Stimulated activated CD8-positive, alpha-beta memory T cell treated with anti-CD3 and anti-CD28 coated beads, Interleukin-12 subunit alpha, Interleukin-12 subunit beta, amount 100 ng/mL, for 4 hours (primary cell): Measurements from ENCODE around the gene TRMT112.
"Not testable (repeated sequence)": the region's sequence is repeated elsewhere in the genome, so short reads cannot be mapped to it uniquely, and the experiment has no call there.

Experiments
- DNase-seq: peaks from one replicate; pipeline ENCODE4 v3.0.0-alpha.2; 2020; ENCODE audit warnings: low read depth

The TRMT112 gene

DNA sequence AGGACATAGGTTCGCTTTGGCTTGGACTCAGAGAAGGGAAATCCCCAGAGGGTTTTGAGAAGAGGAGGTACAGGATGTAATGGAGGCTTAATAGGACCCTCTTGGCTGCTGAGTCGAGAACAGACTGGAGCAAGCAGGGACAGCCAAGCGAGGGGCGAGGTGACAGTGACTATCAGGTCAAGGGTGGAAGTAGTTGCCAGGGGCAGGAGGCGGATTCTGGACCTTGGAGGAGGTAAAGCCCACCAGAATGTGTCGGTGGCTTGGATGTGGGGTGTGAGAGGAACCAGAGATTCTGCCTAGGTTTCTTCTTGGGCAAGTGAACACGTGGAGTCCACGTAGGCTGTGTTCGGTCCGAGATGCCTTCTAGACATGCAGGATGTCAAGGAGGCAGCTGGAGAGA, 4.4 kb downstream of the TRMT112 start:
- DNase-seq = no peak

GRCh38 chr11:64307795-64308194, 9.6 kb downstream of the TRMT112 start:
- not testable (repeated sequence) for DNase-seq

- DNase-seq = no peak
Measured at GRCh38 chr11:64306876-64307622, 10.3 kb downstream of the TRMT112 start.

DNA sequence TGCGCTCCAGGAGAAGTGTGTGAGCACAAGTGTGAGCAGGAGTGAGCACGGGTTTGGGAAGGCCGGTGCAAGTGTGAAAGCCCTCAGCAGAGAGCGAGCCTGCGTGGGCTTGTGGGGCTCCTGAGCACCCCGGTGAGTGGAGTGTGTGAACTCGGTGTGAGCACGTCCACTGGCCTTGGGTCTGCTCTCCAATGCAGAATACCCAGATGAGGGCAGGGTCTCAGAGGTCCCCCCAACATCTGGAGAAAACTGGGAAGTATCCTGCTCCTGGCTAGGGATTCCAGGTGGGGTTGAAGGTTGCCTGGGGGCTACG, 10.8 kb downstream of the TRMT112 start:
- no peak for DNase-seq

GRCh38 chr11:64305691-64306562, 11.4 kb downstream of the TRMT112 start:
- peak; percentile 59 for DNase-seq

- peak; percentile 99 for DNase-seq
Measured at GRCh38 chr11:64305075-64305690, 12.2 kb downstream of the TRMT112 start, which contains the start of gene ESRRA. Gene ESRRA, plus strand, starts transcription at chr11:64305524. Its CDS starts 1,656 bp downstream, at chr11:64307180.

GRCh38 chr11:64304316-64305072, 12.9 kb downstream of the TRMT112 start:
- DNase-seq = peak; percentile 81

DNA sequence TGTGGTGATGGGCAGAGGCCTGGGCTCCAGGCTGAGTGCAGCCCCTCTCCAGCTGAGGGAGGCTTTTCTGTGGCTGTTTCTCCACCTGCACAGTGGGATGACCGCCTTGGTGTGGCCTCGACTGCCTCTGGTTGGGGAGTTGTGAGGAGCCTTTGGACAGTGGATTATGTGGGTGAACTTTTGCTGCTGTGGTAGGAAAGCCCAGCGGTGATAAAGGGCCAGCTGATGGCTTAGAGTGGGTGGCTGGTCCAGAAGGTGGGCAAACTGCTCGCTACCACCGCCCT, 13.4 kb downstream of the TRMT112 start:
- no peak for DNase-seq

DNA sequence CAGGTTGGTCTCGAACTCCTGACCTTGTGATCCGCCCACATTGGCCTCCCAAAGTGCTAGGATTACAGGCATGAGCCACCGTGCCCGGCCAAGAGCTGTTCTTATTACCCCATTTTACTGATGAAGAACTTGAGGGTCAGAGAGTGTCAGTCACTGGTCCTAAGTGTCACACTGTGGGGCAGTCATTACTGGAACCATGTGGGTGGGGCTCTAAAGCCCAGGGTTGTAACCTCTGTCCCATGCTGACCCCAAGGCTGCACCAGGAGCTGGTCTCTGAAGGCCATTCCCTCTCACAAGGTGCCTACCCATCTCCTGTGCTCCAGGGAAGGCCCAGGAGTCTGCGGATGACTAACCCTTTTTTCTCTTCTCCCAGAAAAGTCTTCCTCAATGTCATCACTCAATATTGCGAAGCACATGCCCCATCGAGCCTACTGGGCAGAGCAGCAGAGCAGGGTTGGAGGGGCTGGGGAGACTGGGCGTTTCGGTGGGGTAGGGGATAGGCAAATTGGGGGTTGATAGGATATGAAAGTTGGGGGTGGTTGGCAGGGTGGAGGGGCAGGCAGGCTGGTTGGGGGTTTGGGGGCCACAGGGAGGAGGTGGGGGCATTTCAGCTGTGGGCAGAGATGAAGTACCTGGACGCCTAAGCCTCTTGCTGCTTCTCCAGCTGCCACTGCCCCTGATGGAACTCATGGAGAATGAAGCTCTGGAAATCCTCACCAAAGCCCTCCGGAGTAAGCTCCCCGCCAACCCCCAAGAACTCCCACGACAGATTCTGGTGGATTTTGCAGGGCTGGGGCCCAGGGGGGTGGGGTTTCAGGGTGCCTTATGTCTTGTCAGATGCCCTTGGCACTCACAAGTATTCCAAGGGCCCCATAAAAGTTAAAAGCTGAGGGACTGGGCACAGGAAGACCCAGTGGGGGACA, 14.0 kb downstream of the TRMT112 start:
- no peak for DNase-seq

GRCh38 chr11:64299847-64300648, 17.3 kb downstream of the TRMT112 start, which contains the start of gene CATSPERZ:
Gene CATSPERZ, plus strand, starts transcription at chr11:64300358. Its CDS starts 53 bp downstream, at chr11:64300411.
- DNase-seq = no peak

DNA sequence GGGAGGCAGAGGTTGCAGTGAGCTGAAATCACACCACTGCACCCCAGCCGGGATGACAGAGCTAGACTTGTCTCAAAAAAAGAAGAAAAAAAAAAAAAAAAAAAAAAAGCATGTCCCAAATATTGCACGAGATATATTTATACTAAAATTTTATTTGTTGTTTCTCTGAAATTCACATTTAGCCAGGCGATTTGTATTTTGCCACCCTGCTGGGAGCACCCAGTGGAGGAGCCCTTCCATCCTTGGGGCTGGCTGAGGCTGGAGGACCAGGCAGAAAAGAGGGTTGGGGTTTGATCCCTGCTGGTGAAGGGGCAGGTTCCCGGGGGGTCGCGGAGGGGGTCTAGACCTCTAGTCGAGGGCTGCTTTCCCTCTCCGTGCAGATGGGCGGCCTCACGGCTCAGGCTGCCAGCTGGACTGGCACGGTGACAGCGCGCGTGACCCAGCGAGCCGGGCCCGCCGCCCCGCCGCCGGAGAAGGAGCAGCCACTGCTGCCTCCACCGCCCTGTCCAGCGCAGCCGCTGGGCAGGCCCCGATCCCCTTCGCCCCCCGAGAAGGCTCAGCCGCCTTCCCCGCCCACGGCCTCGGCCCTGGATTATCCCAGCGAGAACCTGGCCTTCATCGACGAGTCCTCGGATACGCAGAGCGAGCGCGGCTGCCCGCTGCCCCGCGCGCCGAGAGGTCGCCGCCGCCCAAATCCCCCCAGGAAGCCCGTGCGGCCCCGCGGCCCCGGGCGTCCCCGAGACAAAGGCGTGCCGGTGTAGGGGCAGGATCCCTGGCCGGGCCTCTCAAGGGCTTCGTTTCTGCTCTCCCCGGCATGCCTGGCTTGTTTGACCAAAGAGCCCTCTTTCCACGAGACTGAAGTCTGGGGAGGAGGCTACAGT, 18.2 kb downstream of the TRMT112 start:
- DNase-seq = no peak

DNA sequence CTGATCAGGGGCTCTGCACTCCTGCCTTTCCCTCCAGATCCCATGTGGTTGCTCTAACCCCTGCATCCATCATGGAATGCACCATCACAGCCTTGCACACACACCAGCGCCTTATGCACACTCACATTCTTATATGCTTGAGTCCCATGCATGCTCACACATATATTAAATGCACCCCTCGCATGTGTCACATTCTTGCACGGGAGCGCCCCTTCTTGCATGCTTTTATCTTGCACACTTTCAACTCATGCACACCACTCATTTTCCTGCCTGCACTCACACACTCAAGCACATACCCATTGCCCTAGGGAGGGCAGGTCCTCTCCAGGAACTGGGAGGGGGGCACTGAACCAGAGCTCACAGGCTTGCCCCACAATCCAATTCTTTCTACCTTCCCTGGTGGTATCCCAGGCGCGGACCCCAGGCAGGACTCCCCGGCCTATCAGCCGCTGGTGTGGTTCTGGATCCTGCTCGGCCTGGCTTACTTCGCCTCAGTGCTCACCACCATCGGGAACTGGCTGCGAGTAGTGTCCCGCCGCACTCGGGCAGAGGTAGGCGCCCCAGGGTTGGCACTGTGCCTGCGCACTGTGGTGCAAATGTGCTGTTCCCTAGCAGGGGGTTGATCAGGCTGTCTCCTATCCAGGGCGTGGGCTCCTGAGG, 19.5 kb downstream of the TRMT112 start:
- DNase-seq = no peak

DNA sequence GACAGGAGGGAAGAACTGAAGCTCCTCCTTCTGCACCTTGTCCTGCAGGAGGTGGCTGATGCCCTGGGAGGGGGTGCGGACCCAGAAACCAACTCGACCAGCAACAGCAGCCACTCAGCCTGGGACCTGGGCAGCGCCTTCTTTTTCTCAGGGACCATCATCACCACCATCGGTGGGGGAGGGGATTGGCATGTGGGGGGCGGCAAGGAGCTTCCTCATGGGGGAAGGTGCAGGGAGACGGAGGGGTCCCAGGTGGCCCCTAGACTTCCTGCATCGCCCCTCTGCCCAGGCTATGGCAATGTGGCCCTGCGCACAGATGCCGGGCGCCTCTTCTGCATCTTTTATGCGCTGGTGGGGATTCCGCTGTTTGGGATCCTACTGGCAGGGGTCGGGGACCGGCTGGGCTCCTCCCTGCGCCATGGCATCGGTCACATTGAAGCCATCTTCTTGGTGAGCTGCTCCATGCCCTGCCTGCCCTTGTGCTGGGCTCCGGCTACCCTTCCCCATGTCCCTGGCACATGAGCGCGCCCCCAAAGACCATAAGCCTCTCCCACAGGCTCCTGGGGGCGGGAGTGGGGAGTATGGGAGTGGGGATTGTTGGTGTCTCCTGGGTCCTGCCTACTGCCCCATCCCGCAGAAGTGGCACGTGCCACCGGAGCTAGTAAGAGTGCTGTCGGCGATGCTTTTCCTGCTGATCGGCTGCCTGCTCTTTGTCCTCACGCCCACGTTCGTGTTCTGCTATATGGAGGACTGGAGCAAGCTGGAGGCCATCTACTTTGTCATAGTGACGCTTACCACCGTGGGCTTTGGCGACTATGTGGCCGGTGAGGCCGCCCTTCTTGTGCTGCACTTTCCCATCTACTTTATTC, 20.3 kb downstream of the TRMT112 start:
- no peak for DNase-seq

DNA sequence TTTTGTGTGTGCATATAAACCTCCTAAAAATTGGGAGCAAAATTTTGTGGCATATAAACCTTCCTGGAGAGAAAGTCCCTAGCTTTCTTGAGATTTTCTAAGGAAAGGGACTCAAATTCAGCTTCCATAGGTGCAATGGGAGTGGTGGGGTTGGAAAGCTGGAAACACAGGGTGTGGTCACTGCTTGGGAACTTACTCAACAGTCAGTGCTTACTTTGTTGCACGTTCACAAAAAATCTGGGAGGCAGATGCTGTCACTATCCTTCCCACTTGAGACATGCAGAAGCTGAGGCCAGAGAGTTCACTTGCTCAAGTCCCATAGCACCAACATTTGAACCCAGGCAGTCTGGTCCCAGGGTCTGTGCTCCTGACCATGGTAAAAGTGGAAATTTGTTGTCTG, 21.1 kb downstream of the TRMT112 start:
- DNase-seq = no peak

GRCh38 chr11:64295760-64296159, 21.6 kb downstream of the TRMT112 start:
- no peak for DNase-seq

DNA sequence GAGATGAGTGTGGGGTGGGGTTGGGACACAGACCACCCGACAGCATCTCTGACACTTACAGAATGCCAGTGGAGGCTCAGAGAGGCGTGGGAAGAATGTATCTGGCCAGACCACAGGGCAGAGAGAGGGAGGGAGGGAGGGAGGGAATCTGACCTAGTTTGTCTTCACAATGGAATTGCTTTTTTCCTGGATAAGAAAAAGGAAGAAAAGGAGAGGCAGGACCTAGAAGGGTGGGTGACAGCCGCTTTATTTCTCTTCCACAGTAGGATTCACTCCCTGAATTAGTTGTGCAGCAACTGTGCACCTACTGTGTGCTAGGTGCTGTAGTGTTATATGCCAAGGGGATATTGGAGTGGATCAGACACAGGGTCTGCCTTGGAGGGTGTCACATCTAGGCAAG, 22.6 kb downstream of the TRMT112 start:
- no peak for DNase-seq

- no peak for DNase-seq
Measured at GRCh38 chr11:64292460-64293254, 24.7 kb downstream of the TRMT112 start.
